HG02981 (cell line): ENCODE measurements around the gene SMIM43.
"Not testable (repeated sequence)": the region's sequence is repeated elsewhere in the genome, so short reads cannot be mapped to it uniquely, and the experiment has no call there.

Source experiments
- ATAC-seq: cut with Tn5 transposase; IDR thresholded peaks from one replicate; pipeline ENCODE4 v1.9.1; 2021; ENCODE audit warnings: mild to moderate bottlenecking, moderate library complexity; ENCODE audit not compliant: unreplicated experiment

Gene SMIM43

DNA sequence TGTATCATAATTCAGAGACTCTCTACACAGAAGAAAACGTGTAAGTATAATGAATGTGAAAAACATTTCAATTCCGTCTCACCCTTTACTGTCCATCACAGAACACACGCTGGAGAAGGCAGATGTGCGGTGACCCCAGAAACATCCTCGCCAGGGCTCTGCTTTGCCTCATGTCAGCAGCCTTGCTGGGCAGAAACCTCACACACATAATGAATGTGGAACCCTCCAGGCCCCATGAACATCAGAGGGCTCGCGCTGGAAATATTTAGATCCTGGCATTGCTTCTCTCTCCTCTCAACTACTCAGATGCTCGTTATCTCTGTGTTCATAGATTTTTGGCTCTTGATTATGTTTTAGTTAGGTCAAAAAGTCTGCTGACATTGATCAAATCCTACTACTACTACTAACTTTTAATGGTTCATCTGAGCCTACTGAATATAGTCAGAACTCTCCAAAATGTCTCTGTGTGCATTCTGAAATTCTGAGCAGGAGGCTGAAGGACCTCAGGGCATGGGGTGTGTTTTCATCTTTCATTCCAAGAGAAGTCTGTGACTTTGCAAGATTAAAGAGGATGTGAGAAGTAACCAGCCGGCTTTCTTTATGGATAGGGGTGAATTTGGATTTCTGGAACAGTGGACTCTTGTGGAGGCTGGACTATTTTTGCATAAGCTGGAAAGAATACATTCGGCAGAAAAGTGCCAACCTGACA lies 27.0 kb downstream of the SMIM43 start:
- no peak for ATAC-seq

DNA sequence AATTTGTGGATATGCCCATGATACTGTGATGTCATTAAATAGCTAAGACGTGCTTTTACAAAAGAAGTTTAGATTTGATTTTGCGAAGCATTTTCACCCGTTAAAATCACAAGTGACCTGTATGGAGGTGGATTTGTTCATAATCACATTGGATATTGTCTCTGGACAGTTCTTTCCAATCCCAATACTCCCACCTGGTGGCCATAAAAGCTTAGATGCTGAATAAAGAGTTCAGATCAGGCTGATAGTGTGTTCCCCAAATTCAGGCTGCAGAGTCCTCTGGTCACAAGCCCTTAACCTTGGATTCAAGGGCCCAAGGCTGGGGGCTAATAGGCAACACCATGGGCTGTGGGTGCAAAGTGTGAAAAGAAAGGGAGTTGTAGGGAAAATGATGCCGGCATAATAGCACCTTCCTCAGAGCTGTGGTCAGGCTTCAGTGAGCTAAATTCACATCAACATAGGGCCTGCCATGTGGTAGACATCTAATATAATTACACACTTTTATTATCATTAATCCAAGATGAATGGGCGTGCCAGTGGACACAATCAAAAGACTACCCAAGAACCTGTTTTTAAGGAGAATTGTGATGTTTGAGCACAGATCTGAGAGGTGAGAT lies 28.1 kb downstream of the SMIM43 start:
- ATAC-seq = peak; percentile 56

DNA sequence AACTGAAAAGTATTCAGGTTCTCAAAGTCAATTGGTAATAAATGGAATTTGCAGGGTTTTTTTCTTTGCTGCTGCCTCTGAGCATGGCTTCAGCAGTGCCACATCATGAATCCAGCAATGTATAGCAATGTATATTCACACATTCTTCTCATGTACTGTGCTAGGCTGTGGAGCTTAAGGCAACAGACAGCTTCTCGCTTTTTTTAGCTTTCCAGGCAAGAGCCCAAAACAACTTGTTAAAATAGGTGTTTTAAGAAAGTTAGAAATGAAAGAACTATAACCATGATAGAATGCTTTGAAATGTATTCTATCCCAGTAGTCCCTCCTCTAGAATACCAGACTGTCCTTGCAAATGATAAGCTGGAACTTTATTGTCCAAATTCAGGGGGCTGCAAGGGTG lies 30.4 kb downstream of the SMIM43 start:
- ATAC-seq = no peak

DNA sequence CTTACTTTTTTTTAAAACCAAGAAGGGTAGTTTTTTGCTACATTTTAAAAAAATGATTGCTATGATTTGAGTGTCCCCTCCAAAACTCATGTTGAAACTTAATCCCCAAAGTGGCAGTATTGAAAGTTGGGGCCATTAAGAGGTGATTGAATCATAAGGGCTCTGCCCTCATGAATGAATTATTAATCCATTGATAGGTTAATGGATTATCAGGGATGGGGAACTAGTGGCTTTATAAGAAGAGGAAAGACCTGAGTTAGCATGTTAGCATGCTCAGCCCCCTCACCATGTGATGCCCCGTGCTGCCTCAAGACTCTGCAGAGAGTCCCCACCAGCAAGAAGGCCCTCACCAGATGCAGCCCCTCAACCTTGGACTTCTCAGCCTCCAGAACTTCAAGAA lies 31.0 kb downstream of the SMIM43 start:
- ATAC-seq = no peak

DNA sequence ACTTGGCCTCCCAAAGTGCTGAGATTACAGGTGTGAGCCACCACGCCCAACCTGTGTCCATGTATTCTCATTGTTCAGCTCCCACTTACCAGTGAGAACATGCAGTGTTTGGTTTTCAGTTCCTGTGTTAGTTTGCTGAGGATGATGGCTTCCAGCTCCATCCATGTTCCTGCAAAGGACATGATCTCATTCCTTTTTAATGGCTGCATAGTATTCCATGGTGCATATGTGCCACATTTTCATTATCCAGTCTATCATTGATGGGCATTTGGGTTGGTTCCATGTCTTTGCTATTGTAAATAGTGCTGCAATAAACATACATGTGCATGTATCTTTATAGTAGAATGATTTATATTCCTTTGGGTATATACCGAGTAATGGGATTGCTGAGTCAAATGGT lies 35.2 kb downstream of the SMIM43 start:
- ATAC-seq = not testable (repeated sequence)

DNA sequence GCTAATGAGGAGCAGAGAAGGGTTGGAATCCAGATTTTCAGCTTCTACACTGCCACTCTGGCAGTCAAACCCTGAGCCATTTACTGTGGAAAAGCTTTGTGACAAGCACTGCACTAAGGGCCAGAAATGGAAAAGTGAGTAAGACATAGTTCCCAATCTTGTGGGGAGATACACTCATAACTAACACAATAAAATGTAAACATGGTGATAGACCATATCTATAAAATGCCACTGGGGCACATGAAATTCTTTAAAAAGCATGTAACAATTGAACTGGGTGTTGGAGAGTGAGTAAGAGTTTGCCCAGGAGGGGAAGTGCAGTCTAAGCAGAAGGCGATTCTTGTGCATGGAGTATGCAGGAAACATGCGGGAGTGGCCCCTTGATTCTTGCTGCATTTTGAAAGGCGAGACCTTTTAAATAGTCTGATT lies 36.2 kb downstream of the SMIM43 start:
- ATAC-seq = no peak

DNA sequence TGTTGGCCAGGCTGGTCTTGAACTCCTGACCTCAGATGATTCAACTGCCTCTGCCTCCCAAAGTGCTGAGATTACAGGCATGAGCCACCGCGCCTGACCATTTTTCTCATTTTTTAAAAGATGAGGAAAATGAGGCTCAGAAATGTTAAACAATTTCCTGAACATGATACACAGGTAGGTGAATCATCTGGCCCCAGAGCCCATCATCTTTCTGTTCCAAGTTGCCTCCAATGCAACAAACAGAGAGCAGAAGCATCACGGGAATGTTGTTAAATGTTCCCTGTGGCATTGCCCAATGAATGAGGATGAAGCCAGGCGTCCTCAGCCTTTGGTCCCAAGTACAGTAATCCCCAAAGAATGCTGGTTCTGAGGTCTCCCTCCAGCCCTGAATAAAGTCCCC lies 36.9 kb downstream of the SMIM43 start:
- no peak for ATAC-seq

DNA sequence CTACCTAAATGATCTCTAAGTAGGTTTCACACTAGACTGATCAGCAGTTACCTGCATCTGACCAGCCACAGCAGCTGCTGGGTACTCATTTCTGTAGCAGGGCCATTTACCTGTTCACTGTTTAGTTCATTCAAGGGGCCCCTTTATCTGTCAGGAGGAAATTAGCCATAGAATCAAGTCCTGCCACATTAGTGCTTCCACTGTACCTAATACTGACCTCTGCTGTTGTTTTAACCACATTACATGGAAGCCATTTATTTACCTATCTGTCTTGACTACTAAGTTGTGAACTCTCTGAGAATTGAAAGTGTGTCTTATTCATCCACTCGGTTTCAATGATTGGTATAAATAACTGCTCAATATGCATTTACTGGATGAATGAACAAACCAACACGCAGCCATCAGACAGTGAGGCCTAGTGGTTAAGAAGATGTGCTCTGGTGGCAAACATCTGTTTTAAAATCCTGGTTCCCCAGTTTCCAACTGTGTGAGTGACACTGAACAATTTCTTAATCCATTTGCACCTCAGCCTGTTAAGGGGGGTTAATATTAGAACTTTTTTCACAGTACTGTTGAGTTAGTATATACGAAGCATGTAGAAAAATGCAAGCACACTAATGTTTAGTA lies 38.2 kb downstream of the SMIM43 start:
- peak; percentile 97 for ATAC-seq

DNA sequence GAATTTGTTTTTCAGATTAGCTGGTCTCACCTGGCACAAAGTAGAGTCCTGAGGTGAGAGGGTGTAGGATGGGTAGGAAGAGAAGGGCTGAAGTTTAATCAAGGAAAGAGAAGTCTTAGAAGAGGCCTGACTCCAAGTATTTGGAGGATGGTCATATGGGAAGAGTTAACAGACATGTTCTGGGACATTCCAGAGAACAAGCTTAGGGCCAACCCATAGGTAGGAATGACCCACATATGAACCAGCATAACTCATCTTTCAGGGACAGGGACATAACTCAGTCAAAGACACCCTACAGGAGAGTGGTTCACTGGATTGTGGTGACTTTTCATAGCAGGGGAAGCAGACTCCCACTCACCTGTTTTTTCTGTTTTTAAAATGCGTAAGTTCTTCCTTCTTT lies 40.3 kb downstream of the SMIM43 start:
- no peak for ATAC-seq

DNA sequence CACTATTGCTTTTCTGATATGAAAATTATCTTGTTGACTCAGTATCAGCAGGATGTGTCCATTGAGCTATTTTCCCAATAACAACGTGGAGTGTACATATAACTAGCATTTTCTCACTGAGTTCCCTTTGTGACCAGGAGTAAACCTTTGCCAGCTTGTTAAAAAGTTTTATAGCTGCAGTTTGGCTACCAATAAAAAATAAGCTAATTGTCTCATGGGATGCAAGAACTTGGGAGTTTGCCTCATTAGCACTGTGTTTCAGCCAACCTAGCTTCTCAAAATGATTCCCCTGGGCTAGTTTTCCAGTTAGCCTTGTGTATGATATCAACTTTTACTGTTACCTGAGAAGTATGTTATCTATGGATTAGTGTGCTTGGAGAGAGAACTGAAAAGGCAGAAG lies 43.3 kb downstream of the SMIM43 start:
- no peak for ATAC-seq

DNA sequence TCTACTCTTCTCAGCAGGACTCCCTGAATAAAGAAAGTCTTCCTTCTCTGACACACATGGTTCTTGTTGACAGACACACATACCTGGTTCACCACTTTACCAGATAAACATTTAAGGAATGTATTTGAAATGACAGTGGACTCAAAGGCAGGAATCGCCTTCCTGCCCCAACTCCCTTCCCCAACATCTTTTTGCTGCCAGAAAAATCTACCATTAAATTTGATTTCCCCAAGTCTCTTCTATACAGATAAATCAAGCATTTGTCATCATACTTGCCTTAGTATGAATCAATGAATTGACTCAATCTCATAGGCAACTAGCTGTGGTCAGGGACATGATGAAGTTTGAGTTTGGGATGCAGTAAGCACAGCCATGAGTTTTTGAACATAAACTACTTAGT lies 44.9 kb downstream of the SMIM43 start:
- no peak for ATAC-seq

DNA sequence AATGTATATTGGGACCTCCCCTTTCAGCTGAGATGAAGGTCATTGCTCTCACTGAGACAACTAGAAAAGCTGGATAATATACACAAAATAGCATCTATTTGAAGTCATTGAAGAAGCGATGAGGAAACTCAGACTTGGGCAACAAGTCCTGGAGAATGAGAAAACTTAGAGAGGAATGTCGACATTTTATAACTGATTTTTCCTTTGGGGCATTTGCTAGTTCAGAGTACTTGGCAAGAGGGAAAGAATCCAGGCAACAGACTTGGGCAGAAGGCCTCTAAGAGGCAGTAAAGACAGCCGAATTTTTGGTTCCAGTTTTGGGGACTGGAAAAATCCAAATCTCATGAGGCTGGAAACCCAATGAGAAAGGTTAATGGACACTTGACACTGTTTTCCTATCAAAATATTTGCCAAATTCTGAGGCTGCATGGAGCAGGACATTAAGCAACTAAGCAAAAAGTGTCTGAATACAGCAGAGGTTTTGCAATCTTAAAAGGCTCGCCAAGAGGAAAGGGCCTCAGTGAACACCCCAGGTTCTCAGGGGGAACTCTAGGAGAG lies 47.2 kb downstream of the SMIM43 start:
- ATAC-seq = no peak

DNA sequence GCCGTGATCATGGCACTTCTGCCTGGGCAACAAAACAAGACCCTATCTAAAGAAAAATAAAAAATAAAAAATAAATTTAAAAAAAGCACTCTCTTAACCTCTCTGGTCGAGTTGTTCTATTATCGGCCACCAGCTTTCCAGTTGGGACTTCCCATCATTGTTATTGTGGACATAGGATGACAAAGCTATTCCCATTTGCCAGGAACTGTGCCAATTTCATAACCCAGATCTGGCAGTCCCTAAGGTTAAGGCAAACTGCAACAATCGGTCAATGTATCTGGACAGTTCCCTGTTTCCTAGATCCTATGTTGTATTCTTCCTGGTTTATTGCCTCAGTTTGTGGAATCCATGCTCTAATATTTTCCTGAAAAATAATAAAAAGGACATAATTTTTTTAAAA lies 50.4 kb downstream of the SMIM43 start:
- ATAC-seq = no peak

DNA sequence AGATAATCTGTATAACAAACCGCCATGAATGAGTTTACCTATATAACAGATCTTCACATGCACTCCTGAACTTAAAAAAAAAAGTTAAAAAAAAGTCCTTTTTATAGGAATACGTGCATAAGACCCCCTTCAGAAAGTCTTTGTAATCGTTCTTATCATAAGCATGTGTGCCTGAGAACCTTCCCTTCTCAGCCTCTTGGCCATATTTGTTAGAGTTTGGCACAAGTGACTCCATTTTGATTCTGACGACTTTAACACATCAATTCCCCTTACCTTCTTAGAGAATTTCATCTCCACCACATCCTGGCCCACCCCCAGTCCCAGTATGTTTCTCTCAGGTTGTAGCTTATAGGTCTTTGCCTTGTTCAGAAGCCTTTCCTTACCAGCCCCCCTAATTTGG lies 52.2 kb downstream of the SMIM43 start:
- ATAC-seq = no peak

DNA sequence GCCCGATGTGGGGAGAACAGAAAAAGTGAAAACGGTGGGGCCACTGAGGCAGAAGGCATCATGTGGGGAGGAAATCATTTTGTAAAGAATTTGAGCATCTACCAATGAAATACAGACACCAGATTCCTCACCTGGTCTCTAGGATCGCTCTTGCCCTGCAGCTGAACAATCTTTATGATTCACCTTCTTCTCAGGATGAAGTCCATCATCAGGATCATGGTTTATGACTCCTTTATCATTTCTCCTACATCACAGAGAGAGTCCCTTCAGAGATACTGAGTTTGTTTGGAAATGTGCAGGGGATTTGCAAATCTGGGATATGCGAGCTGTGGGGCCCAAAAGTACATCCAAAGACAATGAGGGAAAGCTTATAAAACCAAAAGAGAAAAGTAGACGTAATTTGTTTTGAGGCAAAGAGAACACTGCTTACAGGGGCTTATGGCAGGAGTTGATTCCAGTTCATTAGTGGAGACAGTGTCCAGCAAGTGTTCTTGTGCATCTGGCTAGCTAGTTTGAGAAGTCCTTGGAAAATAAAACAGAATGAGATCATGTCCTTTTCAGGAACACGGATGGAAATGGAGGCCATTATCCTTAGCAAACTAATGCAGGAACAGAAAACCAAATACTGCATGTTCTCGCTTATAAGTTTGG lies 52.8 kb downstream of the SMIM43 start:
- ATAC-seq = no peak

DNA sequence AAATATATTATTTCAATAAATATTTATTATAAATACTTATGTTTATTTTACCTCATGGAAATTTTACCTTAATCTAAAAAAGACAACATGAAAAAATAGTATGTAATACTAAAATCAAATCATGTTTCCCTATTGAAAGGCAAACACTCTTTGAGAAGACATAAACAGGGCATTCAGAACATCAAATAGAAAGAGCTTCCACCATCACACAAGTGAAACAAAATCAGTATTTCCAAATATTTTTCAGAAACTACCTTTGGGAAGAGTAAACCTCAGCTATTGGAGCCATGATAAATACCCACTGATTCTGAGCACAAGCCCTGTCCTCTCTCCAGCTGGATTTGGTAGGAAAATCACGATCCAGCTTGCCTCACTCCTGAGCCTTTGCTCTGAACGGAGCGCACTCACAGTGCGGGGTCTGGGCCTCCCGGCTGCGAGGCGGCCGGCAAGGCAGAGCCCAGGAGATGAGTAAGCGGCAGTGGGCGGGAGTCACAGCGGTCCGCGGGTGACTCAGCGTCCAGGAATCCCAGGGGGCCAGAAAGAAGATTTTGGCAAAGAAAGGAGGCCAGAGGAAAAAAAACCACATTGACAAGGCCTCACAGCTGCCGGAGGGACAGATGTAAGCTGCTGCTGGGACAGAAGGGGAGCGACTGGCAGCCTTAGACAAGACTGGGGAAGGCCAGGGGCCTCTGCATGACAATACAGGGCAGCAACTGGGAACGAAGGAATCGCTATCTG lies 53.5 kb downstream of the SMIM43 start:
- ATAC-seq = peak; percentile 91

DNA sequence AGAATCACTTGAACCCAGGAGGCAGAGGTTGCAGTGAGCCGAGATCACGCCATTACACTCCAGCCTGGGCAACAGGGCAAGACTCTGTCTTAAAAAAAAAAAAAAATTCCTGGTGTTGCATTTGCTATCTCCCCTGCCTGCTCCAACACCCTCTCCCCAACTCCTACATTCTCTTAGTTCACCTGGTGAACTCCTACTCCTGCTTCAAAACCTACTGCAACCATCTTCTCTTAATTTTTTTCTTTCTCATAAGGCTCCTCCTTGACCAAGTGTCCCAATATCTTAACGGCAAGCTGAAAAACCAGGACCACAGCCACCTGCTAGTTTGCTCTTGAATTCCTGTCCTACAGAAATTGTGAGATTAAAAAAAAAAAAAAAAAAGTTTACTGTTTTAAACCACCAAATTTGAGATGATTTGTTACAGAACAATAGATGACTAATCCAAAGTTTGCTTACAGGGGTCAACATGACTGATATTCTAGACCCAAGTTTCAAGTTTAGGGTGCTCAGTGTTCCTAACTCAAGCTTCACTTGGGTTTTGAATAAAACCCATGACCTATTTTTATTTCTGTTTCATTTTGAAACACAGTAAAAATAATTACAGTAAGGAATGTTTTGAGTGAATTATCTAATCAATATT lies 55.1 kb downstream of the SMIM43 start:
- ATAC-seq = no peak
